ENCODE results near the gene EXOC6.

- TF ChIP-seq POLR2A (IDR thresholded peaks at IDR 0.05) = no peak
- TF ChIP-seq, protein P1, sequence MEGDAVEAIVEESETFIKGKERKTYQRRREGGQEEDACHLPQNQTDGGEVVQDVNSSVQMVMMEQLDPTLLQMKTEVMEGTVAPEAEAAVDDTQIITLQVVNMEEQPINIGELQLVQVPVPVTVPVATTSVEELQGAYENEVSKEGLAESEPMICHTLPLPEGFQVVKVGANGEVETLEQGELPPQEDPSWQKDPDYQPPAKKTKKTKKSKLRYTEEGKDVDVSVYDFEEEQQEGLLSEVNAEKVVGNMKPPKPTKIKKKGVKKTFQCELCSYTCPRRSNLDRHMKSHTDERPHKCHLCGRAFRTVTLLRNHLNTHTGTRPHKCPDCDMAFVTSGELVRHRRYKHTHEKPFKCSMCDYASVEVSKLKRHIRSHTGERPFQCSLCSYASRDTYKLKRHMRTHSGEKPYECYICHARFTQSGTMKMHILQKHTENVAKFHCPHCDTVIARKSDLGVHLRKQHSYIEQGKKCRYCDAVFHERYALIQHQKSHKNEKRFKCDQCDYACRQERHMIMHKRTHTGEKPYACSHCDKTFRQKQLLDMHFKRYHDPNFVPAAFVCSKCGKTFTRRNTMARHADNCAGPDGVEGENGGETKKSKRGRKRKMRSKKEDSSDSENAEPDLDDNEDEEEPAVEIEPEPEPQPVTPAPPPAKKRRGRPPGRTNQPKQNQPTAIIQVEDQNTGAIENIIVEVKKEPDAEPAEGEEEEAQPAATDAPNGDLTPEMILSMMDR (IDR thresholded peaks at IDR 0.05) = no peak
These were observed 18.9 kb downstream of the EXOC6 start for GRCh38 chr10:92867235-92867634.

Measured in heart left ventricle (tissue), 13 donors.